ENCODE data around the gene TRANK1.

The TRANK1 gene

GRCh38 chr3:36777424-36778218 lies 167.2 kb downstream of the TRANK1 start:
- Histone ChIP-seq H3K27ac (ENCODE audit: low read depth, low read length) (no peak overlapping the region), H3K27me3 (ENCODE audit: low read length) (no peaks in the 10 kb centered on the region), H3K9ac (ENCODE audit: low read length) (no peak overlapping the region), H4K20me1 (ENCODE audit: low read depth, low read length) (no peaks in the 10 kb centered on the region), H2AFZ (ENCODE audit: low read depth, low read length, severe bottlenecking) (no peak overlapping the region), H3F3A (ENCODE audit: insufficient read depth) (no peaks in the 10 kb centered on the region), H3K36me3 (ENCODE audit: low read length) (no peaks in the 10 kb centered on the region), H3K9me2 (replicated peaks; ENCODE audit: insufficient read depth, low read length) (no peaks in the 10 kb centered on the region), H3K4me3 (ENCODE audit: insufficient read depth, low read length, poor library complexity, severe bottlenecking) (no peak overlapping the region), H3K9me3 (ENCODE audit: insufficient read depth, low read length) (no peaks in the 10 kb centered on the region), H3K79me2 (ENCODE audit: insufficient read depth, low read length) (no peaks in the 10 kb centered on the region), H3K4me2 (ENCODE audit: low read depth, low read length, poor library complexity, severe bottlenecking) (no peak overlapping the region)
- TF ChIP-seq CTCF (IDR thresholded peaks at IDR 0.05; ENCODE audit: insufficient read depth, low read length, poor library complexity, severe bottlenecking) (no peak), EZH2phosphoT487 (conservative IDR thresholded peaks at IDR 0.05; ENCODE audit: low read length) (no peak)
